ENCODE data around the gene DRP2.
A peak's percentile ranks its signal among the peaks of the same experiment; 100 is the strongest.
"Not testable (repeated sequence)": the region's sequence is repeated elsewhere in the genome, so short reads cannot be mapped to it uniquely, and the experiment has no call there.

Gene DRP2, protein sequence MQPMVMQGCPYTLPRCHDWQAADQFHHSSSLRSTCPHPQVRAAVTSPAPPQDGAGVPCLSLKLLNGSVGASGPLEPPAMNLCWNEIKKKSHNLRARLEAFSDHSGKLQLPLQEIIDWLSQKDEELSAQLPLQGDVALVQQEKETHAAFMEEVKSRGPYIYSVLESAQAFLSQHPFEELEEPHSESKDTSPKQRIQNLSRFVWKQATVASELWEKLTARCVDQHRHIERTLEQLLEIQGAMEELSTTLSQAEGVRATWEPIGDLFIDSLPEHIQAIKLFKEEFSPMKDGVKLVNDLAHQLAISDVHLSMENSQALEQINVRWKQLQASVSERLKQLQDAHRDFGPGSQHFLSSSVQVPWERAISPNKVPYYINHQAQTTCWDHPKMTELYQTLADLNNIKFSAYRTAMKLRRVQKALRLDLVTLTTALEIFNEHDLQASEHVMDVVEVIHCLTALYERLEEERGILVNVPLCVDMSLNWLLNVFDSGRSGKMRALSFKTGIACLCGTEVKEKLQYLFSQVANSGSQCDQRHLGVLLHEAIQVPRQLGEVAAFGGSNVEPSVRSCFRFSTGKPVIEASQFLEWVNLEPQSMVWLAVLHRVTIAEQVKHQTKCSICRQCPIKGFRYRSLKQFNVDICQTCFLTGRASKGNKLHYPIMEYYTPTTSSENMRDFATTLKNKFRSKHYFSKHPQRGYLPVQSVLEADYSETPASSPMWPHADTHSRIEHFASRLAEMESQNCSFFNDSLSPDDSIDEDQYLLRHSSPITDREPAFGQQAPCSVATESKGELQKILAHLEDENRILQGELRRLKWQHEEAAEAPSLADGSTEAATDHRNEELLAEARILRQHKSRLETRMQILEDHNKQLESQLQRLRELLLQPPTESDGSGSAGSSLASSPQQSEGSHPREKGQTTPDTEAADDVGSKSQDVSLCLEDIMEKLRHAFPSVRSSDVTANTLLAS

DNA sequence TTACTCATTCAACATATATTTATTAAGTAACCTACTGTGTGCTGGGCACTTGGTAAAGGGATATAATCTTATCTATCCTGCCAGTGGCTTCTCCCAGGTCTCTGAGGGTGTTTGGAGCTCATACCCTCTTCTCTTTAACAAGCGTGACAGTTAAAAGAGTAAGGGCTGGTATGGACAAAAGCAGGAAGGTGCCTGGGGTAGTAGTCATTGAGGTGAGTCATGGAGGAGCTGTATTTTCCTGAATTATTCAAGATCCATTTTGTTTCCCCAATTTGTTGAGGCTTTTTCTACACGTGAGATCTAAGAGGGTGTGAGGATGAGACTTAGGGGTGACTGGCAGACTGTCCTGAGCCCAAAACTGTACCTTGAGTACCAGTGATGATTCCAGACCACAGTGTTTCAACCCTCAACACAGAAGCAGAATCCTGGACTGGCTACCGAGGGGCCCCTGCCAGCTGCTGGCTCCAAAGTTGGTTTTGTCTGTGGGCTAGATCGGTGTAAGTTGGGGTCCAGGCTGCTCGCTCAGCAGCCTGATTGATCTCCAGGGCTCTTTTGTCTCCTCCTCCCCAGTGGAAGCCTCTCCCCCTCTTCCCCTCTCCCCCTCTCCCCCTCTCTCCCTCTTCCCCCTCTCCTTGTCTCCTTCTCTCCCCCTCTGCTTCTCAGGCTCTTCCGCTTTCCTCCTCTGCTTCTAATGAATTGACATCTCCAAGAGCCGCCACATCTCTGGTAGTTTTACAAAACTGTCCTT is at the start of gene DRP2:
DRP2 (plus strand) TSS at position 671 of the 748 bp plus-strand sequence. CDS start 11,862 bp downstream, outside the sequence.
- no peak for DNase-seq

DNA sequence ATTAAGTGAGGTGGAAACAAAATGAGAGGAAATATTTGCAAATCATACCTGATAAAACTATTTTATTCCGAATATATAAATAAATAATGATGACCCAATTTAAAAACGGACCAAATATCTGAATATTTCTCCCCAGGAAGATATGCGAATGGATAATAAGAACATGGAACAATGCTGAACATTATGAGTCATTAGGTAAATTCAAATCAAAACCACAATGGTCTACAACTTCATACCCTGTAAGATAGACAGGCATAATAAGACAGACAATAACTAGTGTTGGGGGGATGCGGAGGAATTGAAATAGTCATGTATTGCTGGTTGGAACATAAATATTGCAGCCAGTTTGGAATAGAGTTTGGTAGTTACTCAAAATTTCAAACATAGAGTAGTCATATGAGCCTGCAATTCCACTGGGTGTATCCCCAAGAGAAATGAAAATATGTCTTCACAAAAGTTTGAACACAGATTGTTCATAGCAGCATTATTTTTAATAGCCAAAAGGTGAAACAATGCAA is 47.6 kb upstream of the DRP2 start:
- DNase-seq = no peak

DNA sequence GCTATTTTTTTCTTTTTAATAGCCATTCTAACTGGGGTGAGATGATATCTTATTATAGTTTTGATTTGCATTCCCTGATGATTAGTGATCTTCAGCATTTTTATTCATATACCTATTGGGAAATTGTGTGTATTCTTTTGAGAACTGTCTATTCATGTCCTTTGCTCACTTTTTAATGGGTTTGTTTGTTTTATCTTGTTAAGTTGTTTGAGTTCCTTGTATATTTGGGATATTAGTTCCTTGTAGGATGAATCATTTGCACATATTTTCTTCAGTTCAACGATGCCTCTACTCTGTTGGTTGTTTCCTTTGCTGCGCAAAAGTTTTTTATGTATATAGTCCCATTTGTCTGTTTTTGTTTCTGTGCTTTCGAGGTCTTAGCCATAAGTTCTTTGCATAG is 43.1 kb upstream of the DRP2 start:
- no peak for DNase-seq

DNA sequence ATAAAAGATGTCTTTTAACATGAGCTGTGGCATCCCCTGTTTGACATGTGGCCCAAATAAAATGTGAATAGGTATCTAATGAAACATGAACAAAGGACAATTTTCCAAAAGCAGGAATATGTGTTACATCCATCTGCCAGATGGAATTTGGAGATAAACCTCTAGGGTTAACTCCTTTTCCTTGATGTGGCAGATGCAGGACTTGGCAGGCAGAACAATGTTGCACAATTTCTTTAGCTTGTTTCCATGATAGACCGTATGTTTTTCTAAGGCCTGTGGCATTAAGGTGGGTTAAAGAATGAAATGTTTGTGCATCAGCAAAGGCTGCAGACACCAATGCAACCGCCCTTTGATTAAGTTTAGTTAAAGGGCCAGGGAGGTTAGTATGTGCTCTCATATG is 34.7 kb upstream of the DRP2 start:
- DNase-seq = not testable (repeated sequence)

DNA sequence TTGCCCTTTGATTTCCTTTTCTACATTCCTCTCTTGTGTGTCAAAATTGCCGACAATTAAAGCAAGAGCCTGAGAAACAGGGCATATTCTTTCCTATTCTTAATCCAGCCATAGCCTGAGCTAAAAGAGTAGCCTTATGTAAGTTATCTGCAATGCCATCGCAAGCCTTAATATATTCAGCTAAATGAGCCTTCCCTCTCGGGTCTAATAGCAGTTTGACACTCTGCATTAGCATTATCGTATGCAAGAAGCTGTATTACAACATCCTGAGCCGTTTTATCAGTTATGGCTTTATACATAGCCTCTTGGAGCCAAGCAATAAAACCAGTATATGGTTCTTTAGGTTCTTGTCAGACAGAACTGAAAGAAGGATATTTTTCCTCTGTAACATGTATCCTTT is 31.6 kb upstream of the DRP2 start:
- not testable (repeated sequence) for DNase-seq

DNA sequence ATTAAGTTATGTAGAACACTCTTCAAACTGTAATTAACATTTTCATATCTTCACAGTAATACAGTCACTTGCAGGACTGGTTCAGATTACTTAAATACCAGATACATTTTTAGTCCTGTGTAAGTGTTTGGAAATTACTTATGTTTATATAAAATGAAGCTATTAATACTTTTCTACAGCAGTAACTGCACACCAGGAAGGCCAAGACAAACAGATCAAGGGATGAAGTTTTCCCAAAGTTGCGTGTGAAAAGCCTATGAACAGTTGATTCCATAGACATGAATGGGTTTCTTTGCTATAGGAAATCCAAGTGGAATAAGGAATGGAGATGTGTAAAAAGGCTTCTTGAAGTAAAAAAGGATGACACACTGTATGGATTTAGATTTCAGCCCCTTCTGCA is 28.9 kb upstream of the DRP2 start:
- DNase-seq = no peak

DNA sequence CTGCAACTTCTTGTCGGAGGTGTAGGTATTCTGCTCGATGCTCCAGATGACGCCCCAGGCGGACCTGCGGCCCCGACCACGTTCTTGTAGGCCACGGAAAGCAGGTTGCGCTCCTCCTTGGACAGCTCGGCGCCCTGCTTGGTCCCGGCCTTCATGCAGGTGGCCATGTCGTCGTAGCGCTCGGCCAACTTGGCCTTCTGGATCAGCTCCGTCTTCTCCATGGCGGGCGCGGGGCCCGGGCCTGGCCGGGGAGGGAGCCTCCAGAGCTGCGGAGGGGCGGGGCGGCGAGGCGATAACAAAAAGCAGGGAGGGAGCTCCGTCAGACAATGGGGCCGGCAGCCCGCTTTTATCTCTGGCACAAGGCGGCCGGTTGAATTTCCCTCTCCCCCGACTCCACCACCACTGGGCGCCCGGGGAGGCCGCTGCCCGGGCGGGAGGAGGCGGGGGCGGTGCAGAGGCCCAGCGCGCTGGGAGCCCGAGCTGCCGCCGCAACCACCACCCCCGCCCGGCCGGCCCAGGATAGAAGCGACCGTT is 28.3 kb upstream of the DRP2 start:
- DNase-seq = no peak

DNA sequence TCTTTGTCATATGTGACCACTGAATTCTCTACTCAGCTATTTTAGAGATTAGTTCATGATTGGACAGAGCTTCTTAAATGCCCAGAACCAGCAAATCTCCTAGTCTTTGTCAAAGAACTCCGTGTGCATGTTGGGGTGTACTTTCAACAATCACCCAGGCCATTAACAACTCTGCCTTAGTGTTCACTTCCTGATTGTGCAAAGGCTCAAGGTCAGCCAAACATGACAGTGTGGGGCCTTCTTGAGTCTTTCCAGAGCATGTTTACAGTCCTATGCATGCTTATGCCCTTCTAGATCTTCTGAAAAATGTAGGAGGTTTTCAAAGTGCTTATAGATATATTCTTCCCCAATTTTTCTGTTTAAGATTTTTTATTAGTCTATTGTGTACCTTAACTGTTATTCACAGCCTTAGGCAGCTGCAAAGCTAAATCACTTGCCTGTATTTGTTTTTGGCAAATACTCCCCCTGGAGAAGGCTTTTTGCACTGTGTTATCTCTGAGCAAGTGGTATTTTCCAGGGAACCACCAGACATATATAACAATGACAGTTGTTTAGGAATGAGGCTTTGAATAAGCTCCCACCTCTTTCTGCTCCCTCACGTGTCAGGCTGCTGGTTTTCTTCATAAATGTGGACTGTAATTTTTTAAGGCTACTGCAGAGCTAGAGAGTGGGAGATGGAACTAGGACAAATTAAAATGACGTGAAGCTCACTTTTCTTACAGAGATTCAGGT is 24.0 kb upstream of the DRP2 start:
- DNase-seq = no peak

DNA sequence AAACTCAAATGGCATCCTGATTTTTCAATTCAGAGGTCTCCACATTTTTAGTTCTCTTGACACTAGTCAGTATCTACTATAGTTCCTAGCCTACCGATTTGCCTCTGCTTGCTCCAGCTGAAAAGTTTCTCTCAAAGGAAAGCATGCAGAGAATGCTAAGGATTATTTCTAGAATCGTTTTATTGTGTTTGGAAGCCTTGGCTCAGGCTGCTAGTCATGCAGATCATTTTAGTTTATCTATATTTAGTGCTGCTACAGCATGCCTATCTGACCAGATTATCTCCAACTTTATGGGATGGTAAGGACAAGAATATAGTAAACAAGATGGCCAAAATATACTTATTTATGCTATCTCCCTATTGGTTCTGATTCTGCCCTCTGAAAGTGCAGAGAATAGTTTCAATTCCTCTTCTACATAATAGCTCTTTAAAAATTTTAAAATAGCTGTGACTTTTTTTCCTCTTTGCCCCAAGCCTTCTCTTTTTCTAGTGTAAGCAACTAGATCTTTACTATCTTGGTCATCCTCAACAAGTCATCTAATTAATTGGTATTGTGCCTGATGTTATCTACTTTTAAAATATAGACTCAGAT is 15.7 kb upstream of the DRP2 start:
- no peak for DNase-seq

DNA sequence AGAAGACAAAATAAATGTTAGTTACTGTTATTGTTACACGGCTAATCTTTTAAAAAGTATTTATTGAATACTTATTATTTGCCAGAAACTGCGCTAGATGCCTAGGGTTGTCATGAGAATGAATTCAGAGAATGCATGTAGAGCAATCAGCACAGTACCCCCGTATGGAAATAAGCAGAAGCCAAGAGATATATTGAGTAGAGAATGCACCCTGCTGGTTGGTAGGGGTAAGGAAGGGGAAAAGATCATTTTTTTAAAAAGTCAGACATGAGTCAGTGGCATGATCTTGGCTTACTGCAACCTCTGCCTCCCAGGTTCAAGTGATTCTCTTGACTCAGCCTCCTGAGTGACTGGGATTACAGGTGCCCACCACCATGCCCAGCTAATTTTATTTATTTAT is 13.1 kb upstream of the DRP2 start:
- peak; percentile 19 for DNase-seq

DNA sequence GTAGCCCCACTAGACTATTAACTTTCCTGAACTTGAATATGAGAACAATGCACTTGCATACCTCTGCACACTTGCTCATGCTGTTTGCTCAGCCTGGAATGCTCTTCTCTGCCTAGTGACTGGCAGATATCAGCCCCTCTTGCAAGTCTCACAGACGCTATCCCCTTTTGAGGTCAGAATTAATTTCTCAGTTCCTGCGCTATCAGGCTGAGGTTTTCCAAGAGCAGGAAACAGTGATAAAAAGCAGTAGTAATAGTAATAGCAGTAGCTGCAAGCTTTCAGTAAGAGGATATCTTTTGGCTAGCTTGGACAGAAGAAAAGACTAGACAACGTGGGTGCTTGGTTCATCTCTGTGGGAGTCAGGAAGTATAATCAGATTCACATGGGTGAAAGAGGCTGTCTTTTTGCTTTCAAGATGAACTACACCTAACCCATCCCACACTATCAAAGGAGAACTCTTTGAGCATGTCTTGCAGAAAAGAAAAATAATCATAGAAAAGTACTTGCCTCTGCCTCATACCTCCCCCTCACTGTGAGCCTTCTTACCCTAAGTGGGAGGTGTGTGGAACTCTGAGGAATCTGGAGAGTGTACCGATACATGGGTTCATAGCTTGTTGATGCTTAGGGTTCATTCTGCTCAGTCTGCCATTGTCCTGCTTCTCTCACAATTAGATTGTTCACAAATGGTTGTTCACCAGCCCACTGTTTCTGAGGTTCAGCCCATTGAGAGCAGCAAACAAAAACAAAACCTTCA is 11.3 kb upstream of the DRP2 start:
- peak; percentile 1 for DNase-seq

DNA sequence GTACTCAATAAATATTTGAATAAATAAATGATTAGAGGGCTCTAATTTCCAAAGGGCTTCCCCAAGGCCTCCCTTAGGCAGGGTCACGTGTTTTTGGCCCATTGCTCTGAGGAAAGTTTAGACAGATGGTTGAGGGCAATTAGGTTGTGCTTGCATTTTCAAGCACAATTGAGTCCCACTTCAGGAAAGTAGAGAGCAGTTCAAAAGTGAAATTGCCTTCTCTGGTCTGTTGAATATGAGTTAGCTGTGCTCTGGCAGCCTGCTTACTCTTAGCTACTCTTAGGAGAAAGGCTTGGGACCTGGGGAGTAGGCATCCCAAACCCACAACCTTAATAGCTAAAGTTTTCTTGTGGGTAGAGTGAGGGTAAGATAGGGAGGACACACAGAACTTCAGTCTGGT is 9.0 kb upstream of the DRP2 start:
- no peak for DNase-seq

DNA sequence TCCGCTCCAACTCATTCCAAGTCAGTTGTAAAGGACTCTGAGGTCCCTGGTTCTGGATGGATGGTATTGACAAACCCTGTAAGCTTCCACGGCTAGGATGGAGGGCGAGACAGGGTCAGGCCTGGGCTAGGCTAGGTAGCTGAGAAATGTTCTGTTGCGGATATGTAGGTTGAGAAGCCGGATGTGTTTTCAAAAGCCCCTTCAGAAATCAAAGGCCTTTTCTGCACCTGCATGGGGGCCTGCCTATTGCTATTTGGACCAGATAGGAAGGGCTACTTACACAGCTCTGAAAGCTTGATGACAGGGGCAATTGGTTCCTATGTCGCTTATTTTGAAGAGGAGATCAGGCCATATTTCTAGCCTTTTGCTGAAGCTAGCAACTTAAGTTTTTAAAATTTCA is 1.9 kb upstream of the DRP2 start:
- DNase-seq = no peak

DNA sequence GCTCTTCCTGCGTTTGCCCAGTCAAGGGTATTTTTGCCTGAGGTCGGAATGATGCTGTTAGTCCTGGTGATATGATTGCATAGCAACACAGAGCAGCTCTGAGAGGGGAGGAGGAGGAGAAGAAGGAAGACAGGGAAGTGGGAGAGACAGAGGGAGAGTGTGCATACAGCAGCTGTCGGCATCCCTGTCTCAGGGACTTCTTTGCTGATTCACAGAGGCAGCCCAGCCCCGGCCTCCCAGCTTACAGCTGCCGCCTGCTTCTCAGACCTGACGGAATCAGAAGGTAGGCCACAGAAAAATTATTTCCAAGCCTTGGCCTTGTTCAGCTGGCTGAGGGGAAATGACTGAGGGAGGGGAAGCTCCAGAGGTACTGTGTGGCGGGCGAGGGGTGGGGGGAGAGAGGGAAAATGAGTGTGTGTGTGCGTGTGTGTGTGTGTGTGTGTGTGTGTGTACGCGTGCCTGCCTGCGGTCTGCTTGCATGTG is 319 bp downstream of the DRP2 start:
- DNase-seq = peak; percentile 3

DNA sequence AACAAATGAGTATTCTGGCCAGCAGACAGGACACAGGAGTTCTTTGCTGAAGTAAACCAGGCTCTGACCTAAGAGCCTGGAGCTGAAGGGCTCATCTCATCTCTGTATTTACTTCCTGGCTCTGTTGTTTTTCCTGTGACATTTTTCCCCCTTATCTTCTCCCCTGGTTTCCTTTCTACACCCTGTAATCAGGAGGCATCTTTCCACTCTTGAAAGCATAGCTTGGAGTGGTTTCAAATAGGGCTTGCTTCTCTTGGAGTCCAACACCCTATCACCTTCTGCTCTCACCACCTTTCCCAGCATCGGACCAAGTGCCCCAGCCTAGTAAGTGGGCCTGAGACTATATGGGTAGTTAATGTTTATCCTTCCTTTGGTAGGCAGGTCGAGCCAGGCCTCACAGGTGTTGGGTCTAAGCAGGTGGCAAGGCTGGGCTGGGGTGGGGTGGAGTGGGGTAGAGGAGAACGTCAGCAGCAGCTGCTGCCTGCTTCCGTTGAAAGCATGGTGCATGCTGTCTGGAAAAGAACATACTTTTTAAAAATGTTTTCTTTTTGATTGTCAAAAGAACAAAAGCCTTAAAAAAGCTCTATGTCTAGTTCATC is 1.2 kb downstream of the DRP2 start:
- no peak for DNase-seq

DNA sequence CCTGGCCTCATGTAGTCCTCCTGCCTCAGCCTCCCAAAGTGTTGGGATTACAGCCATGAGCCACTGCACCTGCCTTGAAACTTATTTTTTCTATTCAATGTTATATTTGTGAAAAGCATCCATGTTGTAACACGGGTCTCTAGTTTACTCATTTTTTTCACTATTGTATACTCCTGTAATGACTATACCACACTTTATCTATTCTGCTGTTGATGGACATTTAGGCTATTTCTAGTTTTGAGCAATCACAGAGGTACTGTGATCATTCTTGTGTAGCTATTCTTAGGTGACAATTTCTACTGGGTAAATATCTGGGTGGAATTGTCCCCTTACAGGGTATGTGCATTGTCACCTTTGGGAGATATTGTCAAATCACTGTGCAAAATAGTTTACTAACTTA is 3.6 kb downstream of the DRP2 start:
- DNase-seq = no peak

DNA sequence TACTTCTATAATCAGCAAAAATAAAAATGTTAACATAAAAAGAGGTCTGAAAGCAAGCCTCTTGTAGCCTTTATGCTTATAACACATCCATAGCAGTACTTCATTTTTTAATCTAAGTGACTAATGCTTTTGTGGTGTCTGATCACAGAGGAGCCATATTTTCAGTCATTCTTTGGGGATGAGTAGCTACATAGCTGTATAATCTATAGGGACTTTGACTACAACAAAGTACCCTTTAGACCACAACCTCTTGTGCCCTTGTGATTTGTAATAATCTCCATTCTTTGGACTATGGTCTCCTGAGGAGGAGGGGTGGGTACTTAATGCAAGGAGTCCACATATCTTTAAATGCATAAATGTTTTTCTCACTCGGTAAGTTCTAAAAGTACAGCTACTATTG is 9.6 kb downstream of the DRP2 start:
- no peak for DNase-seq

DNA sequence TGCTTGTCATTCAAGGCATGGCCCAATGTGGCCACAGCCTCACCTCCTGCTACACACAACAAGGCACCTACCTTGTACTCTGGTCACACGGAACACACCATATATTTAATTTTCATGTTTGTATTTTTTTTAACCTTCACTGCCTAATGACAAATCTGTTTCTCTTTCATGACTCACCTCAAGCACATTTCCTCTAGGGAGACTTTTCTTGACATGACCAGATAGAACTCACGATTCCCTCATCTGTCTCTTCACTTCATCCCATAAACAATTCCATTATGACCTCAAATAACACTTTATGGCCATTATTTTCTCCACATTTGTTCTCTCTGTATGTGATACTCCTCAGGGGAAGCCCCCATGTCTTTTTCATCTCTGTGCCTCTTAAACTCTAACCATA is 11.1 kb downstream of the DRP2 start:
- DNase-seq = no peak

DNA sequence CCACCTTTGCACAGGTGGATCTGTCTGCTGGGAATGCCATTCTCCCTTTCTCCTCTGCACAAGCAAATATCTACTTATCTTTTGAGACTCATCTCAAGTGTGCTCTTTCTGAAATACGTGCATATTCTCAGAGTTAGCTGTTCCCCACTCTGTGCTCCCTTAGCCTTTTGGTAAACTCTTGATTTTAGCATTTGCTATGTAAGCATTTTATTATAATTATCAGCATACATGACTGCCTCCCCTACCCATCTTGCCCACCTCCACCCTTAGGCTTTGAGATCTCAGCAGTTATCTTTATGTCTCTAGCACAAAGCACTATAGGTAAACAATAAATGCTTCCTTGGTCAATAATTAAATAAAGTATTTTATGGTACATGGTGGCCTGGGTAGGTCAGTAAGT is 11.5 kb downstream of the DRP2 start:
- DNase-seq = no peak

DNA sequence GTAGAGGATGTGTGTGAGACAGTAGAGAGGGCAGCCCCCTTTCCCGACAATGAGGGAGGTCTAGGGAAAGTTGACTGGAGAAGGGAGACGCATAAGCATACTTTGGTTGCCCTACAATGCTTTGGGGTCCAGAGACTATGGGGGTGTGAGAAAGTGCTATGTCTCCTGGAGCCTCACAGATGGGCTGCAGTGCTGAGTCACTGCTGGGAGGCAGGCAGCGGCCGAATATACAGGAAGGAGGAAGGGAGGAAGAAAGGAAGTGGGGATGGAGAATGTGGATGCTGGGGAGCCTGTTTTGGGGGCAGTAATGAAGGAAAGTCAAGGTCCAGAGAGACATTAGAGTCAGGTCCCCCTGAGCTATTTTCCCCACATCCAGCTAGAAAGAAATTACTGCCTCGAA is 12.7 kb downstream of the DRP2 start:
- no peak for DNase-seq
